Activated CD4-positive, CD25-positive, alpha-beta regulatory T cell treated with anti-CD3 and anti-CD28 coated beads, Interleukin-2, amount 50 U/mL, for 16 hours (primary cell): Measurements from ENCODE around the gene PTGDR2.

Experiments
- DNase-seq: peaks from one replicate; pipeline ENCODE4 v3.0.0-alpha.2; 2020; ENCODE audit warnings: low read depth, low spot score

Gene PTGDR2

DNA sequence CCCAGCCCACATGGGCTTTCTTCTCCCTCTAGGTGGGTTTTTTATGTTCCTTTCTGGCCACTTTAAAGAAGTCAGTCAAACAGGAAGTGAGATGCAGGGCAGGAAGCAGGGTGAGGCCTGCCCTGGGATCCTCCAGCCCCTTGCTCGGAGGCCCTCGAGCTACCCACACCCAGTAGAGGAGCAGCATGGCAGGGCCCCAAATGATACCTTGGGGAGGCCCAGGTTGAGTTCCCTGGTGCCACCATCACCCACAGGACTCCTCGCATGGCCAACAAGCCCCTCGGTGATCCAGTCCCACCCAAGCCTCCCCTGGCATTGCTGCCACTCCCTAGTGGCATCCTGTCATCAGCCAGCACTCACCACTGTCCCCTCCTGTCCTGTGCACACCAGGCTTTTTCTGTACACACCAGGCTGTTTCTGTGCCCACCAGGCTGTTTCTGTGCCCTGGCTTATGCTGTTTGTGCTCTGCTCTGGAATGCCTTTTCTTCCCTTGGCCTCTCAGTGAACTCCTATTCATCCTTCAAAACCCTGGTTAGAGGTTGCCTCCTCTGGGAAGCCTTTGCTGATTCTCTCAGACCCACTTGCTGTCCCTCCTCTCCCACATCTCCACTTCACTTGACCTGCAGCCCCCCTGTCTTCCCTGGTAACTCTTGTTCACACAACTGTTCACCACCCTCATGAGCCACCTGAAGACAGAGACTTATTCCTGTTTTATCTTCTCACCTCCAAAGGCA lies 3.1 kb upstream of the PTGDR2 start:
- DNase-seq: no peak

DNA sequence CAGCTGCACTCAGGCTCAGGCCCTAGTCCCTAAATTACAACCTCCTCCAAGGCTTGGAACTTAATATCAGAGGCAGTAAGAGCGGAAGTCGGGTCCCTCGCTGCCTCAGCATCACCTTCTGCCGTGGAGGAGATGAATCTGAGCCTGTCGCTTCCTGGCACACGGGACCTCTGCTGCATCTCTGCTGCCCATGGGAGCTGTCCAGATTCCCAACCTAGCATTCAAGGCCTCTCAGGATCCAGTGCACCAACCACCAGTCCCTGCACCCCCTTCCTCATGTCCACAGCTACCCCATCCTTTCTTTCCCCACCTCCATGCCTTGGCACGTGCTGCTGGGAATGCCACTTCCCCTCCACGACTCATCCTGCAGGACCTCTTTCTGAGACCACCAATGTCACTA lies 2.5 kb upstream of the PTGDR2 start:
- DNase-seq: no peak

- DNase-seq: no peak
These were observed 1.9 kb upstream of the PTGDR2 start for GRCh38 chr11:60857378-60858232.

- no peak for DNase-seq
These were observed 664 bp downstream of the PTGDR2 start for GRCh38 chr11:60854847-60855725.

GRCh38 chr11:60854140-60854846 lies 1.5 kb downstream of the PTGDR2 start:
- DNase-seq: no peak

DNA sequence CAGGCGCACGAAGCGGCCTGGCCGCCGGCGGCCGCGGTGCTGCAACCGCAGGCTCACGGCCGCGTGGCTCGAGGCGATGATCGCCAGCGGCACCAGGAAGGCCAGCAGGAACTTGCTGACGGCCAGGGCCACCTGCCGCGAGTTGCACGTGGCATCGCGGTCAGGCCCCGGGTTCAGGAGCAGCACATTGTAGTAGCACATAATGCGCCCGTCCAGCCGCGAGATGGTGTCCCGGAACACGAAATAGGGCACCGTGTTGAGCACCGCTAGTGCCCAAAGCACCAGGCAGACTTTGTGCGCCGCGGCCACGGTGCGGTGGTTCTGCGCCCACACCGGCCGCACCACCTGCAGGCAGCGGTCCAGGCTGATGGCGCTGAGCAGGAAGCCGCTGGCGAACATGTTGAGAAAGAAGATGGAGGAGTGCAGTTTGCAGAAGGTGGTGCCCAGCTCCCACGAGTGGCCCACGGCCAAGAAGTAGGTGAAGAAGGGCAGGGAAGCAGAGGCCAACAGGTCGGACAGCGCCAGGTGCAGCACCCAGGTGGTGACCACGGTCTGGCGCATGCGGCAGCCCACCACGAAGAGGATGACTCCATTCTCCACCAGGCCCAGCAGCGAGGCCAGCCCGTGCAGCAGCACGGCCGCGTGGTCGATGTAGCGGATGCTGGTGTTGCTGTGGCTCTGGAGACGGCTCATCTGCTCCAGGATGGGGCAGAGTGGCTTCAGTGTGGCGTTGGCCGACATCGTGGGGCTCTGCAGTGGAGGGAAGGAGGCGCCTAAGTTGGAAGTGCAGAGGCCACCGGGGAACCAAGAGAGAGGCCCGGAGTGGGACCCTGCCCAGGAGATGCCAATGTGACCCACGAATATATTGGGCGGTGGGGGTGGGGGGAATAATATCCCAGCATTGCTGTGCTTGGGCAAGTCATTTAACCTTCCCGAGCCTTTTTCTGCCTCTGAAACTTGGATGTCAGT lies 2.5 kb downstream of the PTGDR2 start:
- no peak for DNase-seq

GRCh38 chr11:60852117-60852981 lies 3.4 kb downstream of the PTGDR2 start:
- DNase-seq: no peak

- no peak for DNase-seq
These were observed 4.2 kb downstream of the PTGDR2 start for GRCh38 chr11:60851327-60852104.

- no peak for DNase-seq
These were observed 5.9 kb downstream of the PTGDR2 start for GRCh38 chr11:60849641-60850520.

DNA sequence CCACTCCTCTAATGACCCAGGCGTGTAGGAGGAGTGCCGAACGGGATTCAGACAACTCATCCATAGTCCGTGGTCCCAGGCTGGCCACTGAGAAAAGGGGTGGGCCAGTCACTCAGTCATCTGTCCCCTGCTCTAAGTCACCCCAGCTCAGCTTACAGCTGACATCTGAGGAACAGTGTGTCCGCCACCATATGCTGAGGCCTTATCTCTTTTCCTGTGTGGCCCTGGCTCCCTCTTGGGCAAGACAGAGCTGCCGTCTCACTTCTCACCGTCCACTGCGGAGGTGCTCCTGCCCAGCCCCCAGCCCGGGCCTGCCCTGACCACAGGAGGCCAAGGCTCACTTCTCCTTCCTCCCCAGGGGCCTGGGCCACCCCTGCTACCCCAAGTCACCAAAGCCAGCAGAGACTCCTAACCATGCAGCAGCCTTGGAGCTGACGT lies 7.0 kb downstream of the PTGDR2 start:
- no peak for DNase-seq

DNA sequence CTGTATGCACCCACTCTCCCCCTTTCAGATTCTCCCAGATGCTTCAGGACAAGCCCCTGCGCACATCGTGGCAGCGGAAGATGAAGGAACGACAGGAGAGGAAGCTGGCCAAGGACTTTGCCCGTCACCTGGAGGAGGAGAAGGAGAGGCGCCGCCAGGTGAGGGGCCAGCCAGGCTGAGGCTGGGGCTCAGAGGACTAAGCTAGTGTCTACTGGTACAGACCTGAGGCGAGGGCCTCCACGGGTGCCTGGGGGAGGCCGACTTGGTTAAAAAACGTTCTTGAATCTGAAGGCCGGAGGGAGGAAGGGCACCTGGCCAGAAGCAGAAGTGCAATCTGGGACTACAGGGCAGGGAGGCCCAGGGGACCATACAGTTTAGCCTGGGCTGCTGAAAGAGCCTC lies 7.9 kb downstream of the PTGDR2 start:
- DNase-seq: no peak

GRCh38 chr11:60847281-60847680 lies 8.5 kb downstream of the PTGDR2 start:
- no peak for DNase-seq

DNA sequence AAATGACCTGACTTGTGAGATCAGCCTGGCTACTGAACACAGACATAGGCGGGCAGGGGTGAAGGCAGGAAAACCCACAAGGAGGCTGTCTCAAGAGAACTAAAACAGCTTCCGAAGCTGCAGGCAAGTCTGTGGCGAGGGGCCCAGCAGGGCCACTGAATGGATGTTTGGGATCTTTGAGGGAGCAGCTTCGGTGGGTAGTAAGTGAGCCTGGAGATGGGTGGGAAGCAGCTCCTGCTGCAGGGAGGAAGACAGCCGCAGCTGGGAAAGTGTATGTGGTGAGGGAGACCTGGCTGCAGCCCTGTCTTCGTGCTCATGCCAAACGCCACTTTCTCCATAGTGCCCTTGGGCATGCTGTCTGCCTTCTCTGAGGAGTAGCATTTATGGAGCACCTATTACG lies 10.4 kb downstream of the PTGDR2 start:
- DNase-seq: no peak

GRCh38 chr11:60844870-60845221 lies 10.9 kb downstream of the PTGDR2 start:
- DNase-seq: no peak

GRCh38 chr11:60844045-60844869 lies 11.5 kb downstream of the PTGDR2 start:
- DNase-seq: no peak
